HL-60 (cell line): ENCODE measurements around the gene AIFM1.

ENCODE experiments used
- DNase-seq, 2 experiments: peaks; one replicate each; pipeline ENCODE4 v3.0.0-alpha.2; 2010 to 2020; ENCODE audit warnings: low read depth in 1 of 2, low spot score in 1 of 2
- H3K27ac ChIP-seq: fragments of 250-450 bp; sonication (Bioruptor Pico); replicated peaks from 2 replicates; pipeline ENCODE4 v1.5.1; 2020; ENCODE audit warnings: mild to moderate bottlenecking, moderate library complexity
- H3K27me3 ChIP-seq: fragments of 250-450 bp; sonication (Bioruptor Pico); 2 replicates; pipeline ENCODE4 v1.5.1; 2021; ENCODE audit warnings: mild to moderate bottlenecking, moderate library complexity; ENCODE audit not compliant: insufficient read depth, poor library complexity, severe bottlenecking
- H3K4me3 ChIP-seq: replicated peaks from 2 replicates; pipeline ENCODE4 v1.5.1; 2011; ENCODE audit warnings: mild to moderate bottlenecking, control low read depth, low read length; ENCODE audit not compliant: insufficient read depth
- CTCF ChIP-seq: IDR thresholded peaks from one replicate; pipeline ENCODE4 v1.5.1; 2011; ENCODE audit warnings: low read length, control low read depth, inconsistent platforms; ENCODE audit not compliant: insufficient read depth
- GABPA ChIP-seq: IDR thresholded peaks from 2 replicates; pipeline ENCODE4 v1.6.1; 2012; ENCODE audit warnings: low read depth
- POLR2AphosphoS5 ChIP-seq: IDR thresholded peaks from 2 replicates; pipeline ENCODE4 v1.6.1; 2012; ENCODE audit warnings: low read depth
- REST ChIP-seq: IDR thresholded peaks from 2 replicates; pipeline ENCODE4 v1.6.1; 2012; ENCODE audit warnings: low read depth; ENCODE audit not compliant: insufficient replicate concordance
- SPI1 ChIP-seq: IDR thresholded peaks from 2 replicates; pipeline ENCODE4 v1.6.1; 2012; ENCODE audit warnings: low read depth, mild to moderate bottlenecking, borderline replicate concordance

AIFM1 gene

GRCh38 chrX:130176942-130177341, 11.3 kb upstream of the AIFM1 start:
- no peak for TF ChIP-seq SPI1
- TF ChIP-seq POLR2AphosphoS5, result no peak
- TF ChIP-seq GABPA, result no peak
- TF ChIP-seq CTCF, result no peak
- no peak for TF ChIP-seq REST
- Histone ChIP-seq H3K4me3 (no peak overlapping the region), H3K27ac (no peak overlapping the region), H3K27me3 (no peaks in the 10 kb centered on the region)
- no peak for DNase-seq

- peak in 1 of 2 experiments; percentile 20 for DNase-seq
- Histone ChIP-seq H3K27me3 (no peaks in the 10 kb centered on the region), H3K27ac (no peak overlapping the region), H3K4me3 (no peak overlapping the region)
- TF ChIP-seq GABPA, result no peak
- TF ChIP-seq REST, result no peak
- no peak for TF ChIP-seq POLR2AphosphoS5
- TF ChIP-seq SPI1, result no peak
These were observed 10.7 kb upstream of the AIFM1 start for GRCh38 chrX:130176354-130176776.

- Histone ChIP-seq H3K27me3 (no peaks in the 10 kb centered on the region), H3K4me3 (no peak overlapping the region), H3K27ac (no peak overlapping the region)
- no peak for TF ChIP-seq POLR2AphosphoS5
- DNase-seq, result no peak
These were observed 9.3 kb upstream of the AIFM1 start for GRCh38 chrX:130174937-130175336.

DNA sequence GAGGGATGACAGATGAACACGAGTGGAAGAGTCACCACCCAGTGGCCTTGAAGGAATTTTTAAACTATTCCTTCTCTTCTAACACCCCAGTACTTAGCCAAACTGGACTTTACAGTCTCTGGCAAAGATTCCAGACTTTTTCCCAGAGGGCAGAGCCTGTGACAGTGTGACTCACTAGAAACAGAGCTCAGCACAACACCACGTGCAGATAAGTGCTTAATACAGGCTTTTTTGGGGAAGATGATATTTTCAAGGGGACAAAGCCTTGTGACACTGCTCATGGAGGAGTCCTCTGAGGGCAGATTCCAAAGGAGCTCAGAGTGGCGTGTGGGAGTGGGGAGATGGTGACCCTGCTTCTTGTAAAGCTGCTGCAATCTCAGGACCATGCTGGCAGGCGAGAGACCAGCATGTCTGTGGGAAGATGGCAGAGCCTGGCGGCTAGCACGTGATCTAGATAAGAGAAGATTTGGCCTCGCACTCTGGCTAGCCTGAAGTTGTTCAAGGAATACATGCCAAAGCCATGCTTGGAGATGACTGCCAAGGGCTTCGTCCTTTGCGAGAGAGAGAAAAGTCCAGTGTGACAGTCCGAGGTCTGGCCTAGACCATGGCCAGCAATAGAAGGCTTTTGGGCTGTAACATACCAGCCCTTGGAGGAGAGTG, 8.5 kb upstream of the AIFM1 start:
- H3K27ac ChIP-seq, result peak overlapping the region; percentile 80
- TF ChIP-seq SPI1 (no peak), GABPA (no peak), CTCF (no peak), REST (no peak), POLR2AphosphoS5 (no peak)
- H3K4me3 ChIP-seq, result peak overlapping the region; percentile 52
- no peak for DNase-seq
- no peaks in the 10 kb centered on the region for H3K27me3 ChIP-seq
